ENCODE results near the gene PLXNA1.

- TF ChIP-seq, protein P1, sequence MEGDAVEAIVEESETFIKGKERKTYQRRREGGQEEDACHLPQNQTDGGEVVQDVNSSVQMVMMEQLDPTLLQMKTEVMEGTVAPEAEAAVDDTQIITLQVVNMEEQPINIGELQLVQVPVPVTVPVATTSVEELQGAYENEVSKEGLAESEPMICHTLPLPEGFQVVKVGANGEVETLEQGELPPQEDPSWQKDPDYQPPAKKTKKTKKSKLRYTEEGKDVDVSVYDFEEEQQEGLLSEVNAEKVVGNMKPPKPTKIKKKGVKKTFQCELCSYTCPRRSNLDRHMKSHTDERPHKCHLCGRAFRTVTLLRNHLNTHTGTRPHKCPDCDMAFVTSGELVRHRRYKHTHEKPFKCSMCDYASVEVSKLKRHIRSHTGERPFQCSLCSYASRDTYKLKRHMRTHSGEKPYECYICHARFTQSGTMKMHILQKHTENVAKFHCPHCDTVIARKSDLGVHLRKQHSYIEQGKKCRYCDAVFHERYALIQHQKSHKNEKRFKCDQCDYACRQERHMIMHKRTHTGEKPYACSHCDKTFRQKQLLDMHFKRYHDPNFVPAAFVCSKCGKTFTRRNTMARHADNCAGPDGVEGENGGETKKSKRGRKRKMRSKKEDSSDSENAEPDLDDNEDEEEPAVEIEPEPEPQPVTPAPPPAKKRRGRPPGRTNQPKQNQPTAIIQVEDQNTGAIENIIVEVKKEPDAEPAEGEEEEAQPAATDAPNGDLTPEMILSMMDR (IDR thresholded peaks at IDR 0.05 in 2 of 3, conservative IDR thresholded peaks at IDR 0.05 in 1 of 3; ENCODE audit: borderline replicate concordance in 1 of 3, insufficient read depth in 1 of 3, low read depth in 2 of 3, low read length in 2 of 3), result no peak
- TF ChIP-seq POLR2A (IDR thresholded peaks at IDR 0.05; ENCODE audit: borderline replicate concordance, extremely low read depth, insufficient read depth, insufficient read length), result no peak
These were observed 29.8 kb upstream of the PLXNA1 start for GRCh38 chr3:126952983-126953660.
